Neuronal stem cell (in vitro differentiated cells): ENCODE measurements around the gene SLC38A2.

Experiments used
- DNase-seq: peaks from one replicate; pipeline ENCODE4 v3.0.0-alpha.2; 2013; ENCODE audit warnings: low spot score
- H2AFZ ChIP-seq: one replicate; pipeline ENCODE4 v1.6.1; 2013; ENCODE audit warnings: mild to moderate bottlenecking, low read length, inconsistent platforms
- H2AK5ac ChIP-seq: 2 replicates; pipeline ENCODE4 v1.6.1; 2013; ENCODE audit warnings: low read depth, mild to moderate bottlenecking, inconsistent platforms, low read length, moderate library complexity, mixed read lengths
- H2BK120ac ChIP-seq: 2 replicates; pipeline ENCODE4 v1.6.1; 2013; ENCODE audit warnings: low read depth, mild to moderate bottlenecking, inconsistent platforms, low read length, moderate library complexity, mixed read lengths
- H2BK12ac ChIP-seq: one replicate; pipeline ENCODE4 v1.6.1; 2013; ENCODE audit warnings: low read length, inconsistent platforms
- H2BK15ac ChIP-seq: 2 replicates; pipeline ENCODE4 v1.6.1; 2013; ENCODE audit warnings: mild to moderate bottlenecking, low read length, inconsistent platforms, mixed read lengths
- H2BK5ac ChIP-seq: one replicate; pipeline ENCODE4 v1.6.1; 2013; ENCODE audit warnings: inconsistent platforms, mild to moderate bottlenecking, low read length, moderate library complexity
- H3K14ac ChIP-seq: one replicate; pipeline ENCODE4 v1.6.1; 2013; ENCODE audit warnings: low read length, inconsistent platforms
- H3K18ac ChIP-seq: 2 replicates; pipeline ENCODE4 v1.6.1; 2013; ENCODE audit warnings: low read length, inconsistent platforms
- H3K23ac ChIP-seq: 2 replicates; pipeline ENCODE4 v1.6.1; 2013; ENCODE audit warnings: low read depth, mild to moderate bottlenecking, mixed read lengths, low read length, inconsistent platforms; ENCODE audit not compliant: poor library complexity
- H3K27ac ChIP-seq: replicated peaks from 3 replicates; pipeline ENCODE4 v1.5.1; 2013; ENCODE audit warnings: low read length, inconsistent platforms
- H3K27me3 ChIP-seq, 3 experiments: 2 replicates each; pipeline ENCODE4 v1.6.1; 2013; ENCODE audit warnings: low read length in 3 of 3, mild to moderate bottlenecking in 2 of 3, inconsistent platforms in 1 of 3, low read depth in 1 of 3, mixed read lengths in 1 of 3, moderate library complexity in 1 of 3; ENCODE audit not compliant: control insufficient read depth in 3 of 3, insufficient read depth in 3 of 3
- H3K36me3 ChIP-seq, 2 donors: replicated peaks in 1 of 2; 2 replicates each; pipeline ENCODE4 v1.6.1; 2013; ENCODE audit warnings: low read length in 2 of 2; ENCODE audit not compliant: control insufficient read depth in 2 of 2, insufficient read depth in 2 of 2
- H3K4ac ChIP-seq: 2 replicates; pipeline ENCODE4 v1.6.1; 2013; ENCODE audit warnings: inconsistent platforms, mild to moderate bottlenecking, low read length, moderate library complexity
- H3K4me1 ChIP-seq, 2 donors: 1 replicate in 1 of 2; 2 replicates in 1 of 2; pipeline ENCODE4 v1.6.1; 2013; ENCODE audit warnings: low read length in 2 of 2, low read depth in 1 of 2; ENCODE audit not compliant: control insufficient read depth in 2 of 2, insufficient read depth in 1 of 2
- H3K4me2 ChIP-seq: one replicate; pipeline ENCODE4 v1.6.1; 2013; ENCODE audit warnings: mild to moderate bottlenecking, low read length, inconsistent platforms; ENCODE audit not compliant: insufficient read depth, poor library complexity, severe bottlenecking
- H3K4me3 ChIP-seq, 2 donors: 2 replicates each; pipeline ENCODE4 v1.5.1; 2013; ENCODE audit warnings: low read length in 2 of 2, mild to moderate bottlenecking in 2 of 2, inconsistent platforms in 1 of 2, moderate library complexity in 1 of 2
- H3K79me1 ChIP-seq: one replicate; pipeline ENCODE4 v1.6.1; 2013; ENCODE audit warnings: low read depth, mild to moderate bottlenecking, inconsistent platforms, low read length, moderate library complexity
- H3K9ac ChIP-seq: one replicate; pipeline ENCODE4 v1.6.1; 2013; ENCODE audit warnings: mild to moderate bottlenecking, low read depth, low read length, inconsistent platforms; ENCODE audit not compliant: poor library complexity
- H3K9me3 ChIP-seq, 2 donors: replicated peaks in 1 of 2; 2 replicates each; pipeline versions ENCODE3 to v1.6.1; 2013; ENCODE audit warnings: low read length in 2 of 2, mild to moderate bottlenecking in 2 of 2, inconsistent platforms in 1 of 2, low read depth in 1 of 2, mixed read lengths in 1 of 2, moderate library complexity in 1 of 2; ENCODE audit not compliant: control insufficient read depth in 2 of 2, insufficient read depth in 1 of 2
- H4K8ac ChIP-seq: one replicate; pipeline ENCODE4 v1.6.1; 2013; ENCODE audit warnings: low read depth, mild to moderate bottlenecking, inconsistent platforms, low read length, moderate library complexity
- H4K91ac ChIP-seq: one replicate; pipeline ENCODE4 v1.6.1; 2013; ENCODE audit warnings: low read length, low read depth, mild to moderate bottlenecking, inconsistent platforms; ENCODE audit not compliant: poor library complexity
- WGBS, 2 donors: extraction: QIAGEN DNeasy Blood & Tissue Kit; methylation state at CpG; one replicate each; pipeline ENCODE4 v1.1.7; 2013; ENCODE audit warnings: missing lambda C conversion rate in 2 of 2, mixed read lengths in 1 of 2; ENCODE audit not compliant: insufficient read length in 2 of 2, insufficient replicate concordance in 1 of 2; ENCODE audit errors: extremely low coverage in 2 of 2; 5-methylcytosine and 5-hydroxymethylcytosine counted together

Gene SLC38A2

GRCh38 chr12:46368138-46368537, 4.4 kb downstream of the SLC38A2 start:
- no peak for DNase-seq
- Histone ChIP-seq H3K9ac (no peak overlapping the region), H4K8ac (no peak overlapping the region), H3K4me2 (no peak overlapping the region), H3K23ac (no peak overlapping the region), H3K27me3 (no peaks in the 10 kb centered on the region), H3K14ac (no peak overlapping the region), H4K91ac (no peak overlapping the region), H2AK5ac (no peak overlapping the region), H3K4me1 (peaks cover 3 to 4% of the 10 kb centered on the region in 2 donors), H2BK15ac (no peak overlapping the region), H3K18ac (no peak overlapping the region), H3K79me1 (peaks cover 3% of the 10 kb centered on the region), H2BK5ac (no peak overlapping the region), H2BK120ac (no peak overlapping the region), H2AFZ (no peak overlapping the region), H3K4ac (no peak overlapping the region), H2BK12ac (no peak overlapping the region), H3K36me3 (peaks cover 29 to 80% of the 10 kb centered on the region in 2 donors), H3K4me3 (no peak overlapping the region), H3K9me3 (no peaks in the 10 kb centered on the region), H3K27ac (no peak overlapping the region)

GRCh38 chr12:46367351-46368029, 5.1 kb downstream of the SLC38A2 start:
- Histone ChIP-seq H3K4me2 (no peak overlapping the region), H3K18ac (no peak overlapping the region), H3K27ac (no peak overlapping the region), H2BK12ac (no peak overlapping the region), H2AFZ (no peak overlapping the region), H3K23ac (no peak overlapping the region), H3K4me3 (no peak overlapping the region), H2BK5ac (no peak overlapping the region), H2BK120ac (no peak overlapping the region), H3K14ac (no peak overlapping the region), H3K36me3 (peaks cover 31 to 86% of the 10 kb centered on the region in 2 donors), H3K4ac (no peak overlapping the region), H2AK5ac (no peak overlapping the region), H3K9ac (no peak overlapping the region), H4K91ac (no peak overlapping the region), H3K79me1 (peaks cover 3% of the 10 kb centered on the region), H2BK15ac (no peak overlapping the region), H3K4me1 (peaks cover 2 to 3% of the 10 kb centered on the region in 2 donors), H3K27me3 (no peaks in the 10 kb centered on the region), H4K8ac (no peak overlapping the region), H3K9me3 (no peaks in the 10 kb centered on the region)
- no CpG with 5 or more reads among the region's 5 CpGs for WGBS, 2 donors
- no peak for DNase-seq

GRCh38 chr12:46366771-46367170, 5.8 kb downstream of the SLC38A2 start:
- no peak overlapping the region for H2BK5ac ChIP-seq
- H3K23ac ChIP-seq, result no peak overlapping the region
- no peak overlapping the region for H3K4ac ChIP-seq
- no peaks in the 10 kb centered on the region for H3K9me3 ChIP-seq
- no CpG with 5 or more reads among the region's 5 CpGs for WGBS, 2 donors
- H3K4me2 ChIP-seq, result no peak overlapping the region
- DNase-seq, result no peak
- H4K91ac ChIP-seq, result no peak overlapping the region
- no peak overlapping the region for H2AK5ac ChIP-seq
- no peak overlapping the region for H3K18ac ChIP-seq
- H2AFZ ChIP-seq, result no peak overlapping the region
- no peak overlapping the region for H3K9ac ChIP-seq
- H3K14ac ChIP-seq, result no peak overlapping the region
- H2BK120ac ChIP-seq, result no peak overlapping the region
- peaks cover 3% of the 10 kb centered on the region for H3K79me1 ChIP-seq
- no peak overlapping the region for H3K4me3 ChIP-seq
- peaks cover 31 to 94% of the 10 kb centered on the region in 2 donors for H3K36me3 ChIP-seq
- H2BK12ac ChIP-seq, result no peak overlapping the region
- no peak overlapping the region for H3K27ac ChIP-seq
- H3K27me3 ChIP-seq, result no peaks in the 10 kb centered on the region
- H3K4me1 ChIP-seq, result peaks cover 2 to 3% of the 10 kb centered on the region in 2 donors
- no peak overlapping the region for H4K8ac ChIP-seq
- no peak overlapping the region for H2BK15ac ChIP-seq

- H3K27ac ChIP-seq, result no peak overlapping the region
- no peak overlapping the region for H3K14ac ChIP-seq
- H2BK12ac ChIP-seq, result no peak overlapping the region
- H3K9me3 ChIP-seq, result no peaks in the 10 kb centered on the region
- H3K4me3 ChIP-seq, result no peak overlapping the region
- DNase-seq, result no peak
- no peaks in the 10 kb centered on the region for H3K27me3 ChIP-seq
- no peak overlapping the region for H2BK120ac ChIP-seq
- H3K18ac ChIP-seq, result no peak overlapping the region
- no CpG with 5 or more reads among the region's 2 CpGs for WGBS, 2 donors
- no peak overlapping the region for H4K8ac ChIP-seq
- no peak overlapping the region for H3K4me2 ChIP-seq
- no peak overlapping the region for H2BK5ac ChIP-seq
- H2BK15ac ChIP-seq, result no peak overlapping the region
- H4K91ac ChIP-seq, result no peak overlapping the region
- peaks cover 2 to 3% of the 10 kb centered on the region in 2 donors for H3K4me1 ChIP-seq
- H2AFZ ChIP-seq, result no peak overlapping the region
- H3K79me1 ChIP-seq, result peaks cover 3% of the 10 kb centered on the region
- peaks cover 33 to 100% of the 10 kb centered on the region in 2 donors for H3K36me3 ChIP-seq
- H3K23ac ChIP-seq, result no peak overlapping the region
- H3K9ac ChIP-seq, result no peak overlapping the region
- no peak overlapping the region for H2AK5ac ChIP-seq
- H3K4ac ChIP-seq, result no peak overlapping the region
These were observed 6.6 kb downstream of the SLC38A2 start for GRCh38 chr12:46365951-46366379.
